Activated T-cell treated with anti-CD3 and anti-CD28 coated beads, Interleukin-2, amount 50 U/mL, for 1 hour (primary cell): ENCODE data around the gene MXD4.
"Not testable (repeated sequence)": the region's sequence is repeated elsewhere in the genome, so short reads cannot be mapped to it uniquely, and the experiment has no call there.

Source experiments
- DNase-seq: peaks from one replicate; pipeline ENCODE4 v3.0.0-alpha.2; 2020

Gene MXD4

GRCh38 chr4:2217726-2218125, 44.2 kb downstream of the MXD4 start:
- DNase-seq = no peak

- DNase-seq = no peak
Observed at GRCh38 chr4:2212831-2213230, 49.1 kb downstream of the MXD4 start.

- not testable (repeated sequence) for DNase-seq
Observed at GRCh38 chr4:2202789-2203188, 59.1 kb downstream of the MXD4 start.
